Caco-2 (cell line): ENCODE data around the gene TOMT. TPM values are rescaled to one million over a fixed set of nuclear protein-coding genes. Genes with fewer than 3 reads are reported as not detected.

ENCODE experiments used
- BruUV-seq: library from RNA; stranded (reverse); fragments of 400-500 nt; replicated peaks from 2 replicates; lab custom pipeline; 2021; lab: Mats Ljungman, UMichigan
- CTCF ChIA-PET: fragments of 300-600 bp; sonication (Branson Sonifier 250); formaldehyde crosslinking; loops from one replicate; lab custom pipeline; 2022; ENCODE audit warnings: antibody characterized with exemption; lab: Charles Lee
- POLR2A ChIA-PET: fragments of 300-600 bp; sonication (Branson Sonifier 250); formaldehyde crosslinking; loops from one replicate; lab custom pipeline; 2022; ENCODE audit warnings: antibody characterized with exemption; lab: Charles Lee
- DNase-seq, 2 experiments: peaks; one replicate each; pipeline versions ENCODE4 v3.0.0 to v3.0.0-alpha.2; 2020 to 2022
- H3K27me3 ChIP-seq: replicated peaks from 2 replicates; pipeline ENCODE4 v1.6.0; 2011; ENCODE audit warnings: low read length; ENCODE audit not compliant: control insufficient read depth, insufficient read depth
- H3K36me3 ChIP-seq: 2 replicates; pipeline ENCODE4 v1.5.1; 2011; ENCODE audit warnings: low read length; ENCODE audit not compliant: control insufficient read depth, insufficient read depth
- H3K4me1 ChIP-seq: fragments of 250-450 bp; sonication (Bioruptor Pico); 2 replicates; pipeline ENCODE4 v1.5.1; 2020; ENCODE audit warnings: mild to moderate bottlenecking
- H3K4me3 ChIP-seq: 2 replicates; pipeline ENCODE4 v1.5.1; 2011; ENCODE audit warnings: low read depth, mild to moderate bottlenecking, control low read depth, low read length
- H3K9me3 ChIP-seq: fragments of 250-450 bp; sonication (Bioruptor Pico); 2 replicates; pipeline ENCODE4 v1.5.1; 2020; ENCODE audit warnings: mild to moderate bottlenecking, moderate library complexity
- H3K27ac Mint-ChIP-seq: one replicate; pipeline ENCODE4 v1.8.0; 2022; ENCODE audit warnings: mixed read lengths; ENCODE audit not compliant: unreplicated experiment
- H3K27me3 Mint-ChIP-seq: one replicate; pipeline ENCODE4 v1.8.0; 2022; ENCODE audit warnings: mixed read lengths; ENCODE audit not compliant: insufficient read depth, unreplicated experiment
- H3K36me3 Mint-ChIP-seq: one replicate; pipeline ENCODE4 v1.8.0; 2022; ENCODE audit warnings: mild to moderate bottlenecking, mixed read lengths; ENCODE audit not compliant: insufficient read depth, unreplicated experiment
- H3K4me1 Mint-ChIP-seq: one replicate; pipeline ENCODE4 v1.8.0; 2022; ENCODE audit warnings: low read depth, mixed read lengths; ENCODE audit not compliant: unreplicated experiment
- H3K4me3 Mint-ChIP-seq: one replicate; pipeline ENCODE4 v1.8.0; 2022; ENCODE audit warnings: mild to moderate bottlenecking, moderate library complexity, mixed read lengths; ENCODE audit not compliant: unreplicated experiment
- H3K9me3 Mint-ChIP-seq: one replicate; pipeline ENCODE4 v1.8.0; 2022; ENCODE audit warnings: mixed read lengths; ENCODE audit not compliant: unreplicated experiment
- intact Hi-C: fragments of 100-400 bp; cut with micrococcal nuclease; formaldehyde crosslinking; loops from one replicate; pipeline ENCODE4 v1.10.0; 2022; ENCODE audit not compliant: unreplicated experiment
- total RNA-seq: library from RNA; stranded (reverse); gene quantifications from 2 replicates; pipeline ENCODE4 v1.2.3, GENCODE V29; 2022
- TF ChIP-seq, protein P1 (sequence below), 2 experiments: fragments of 200-600 bp in 1 of 2; IDR thresholded peaks; 1 replicate in 1 of 2; 2 replicates in 1 of 2; pipeline versions ENCODE4 v1.5.1 to v1.8.0; 2011 to 2022; ENCODE audit warnings: antibody characterized with exemption in 1 of 2, control low read depth in 1 of 2, inconsistent platforms in 1 of 2, low read depth in 1 of 2, low read length in 1 of 2, mild to moderate bottlenecking in 1 of 2, moderate library complexity in 1 of 2; ENCODE audit not compliant: insufficient read depth in 1 of 2, severe bottlenecking in 1 of 2, unreplicated experiment in 1 of 2

TOMT gene
- total RNA-seq, 1 experiment from 2014 or later, result not detected

DNA sequence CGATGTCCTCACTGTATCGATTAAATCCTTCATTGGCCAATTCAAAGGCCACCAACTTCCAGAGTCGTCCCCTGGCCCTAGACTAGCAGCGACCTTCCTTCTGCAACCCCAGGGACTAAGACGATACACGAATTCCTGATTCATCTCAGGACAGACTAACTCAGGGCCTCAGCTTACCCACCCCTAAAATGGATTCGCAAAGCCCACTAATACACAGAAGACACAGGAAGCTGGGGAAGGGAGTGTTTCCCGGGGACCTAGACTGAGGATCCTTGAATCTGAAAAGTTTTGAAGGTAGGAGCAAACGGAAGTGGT lies 3.1 kb upstream of the TOMT start:
- Histone ChIP-seq H3K4me1 (peaks cover 18% of the 10 kb centered on the region), H3K27me3 (no peaks in the 10 kb centered on the region), H3K36me3 (peaks cover 9% of the 10 kb centered on the region), H3K4me3 (peak overlapping the region; percentile 93), H3K9me3 (no peaks in the 10 kb centered on the region)
- H3K4me1 Mint-ChIP-seq, result peaks cover 26% of the 10 kb centered on the region
- no peaks in the 10 kb centered on the region for H3K27me3 Mint-ChIP-seq
- no peak for DNase-seq
- H3K9me3 Mint-ChIP-seq, result no peaks in the 10 kb centered on the region
- intact Hi-C loops, result loop anchor here (2.0 kb wide), 1 partner anchor 120 kb away; no protein-coding TSS in a partner anchor
- ChIA-PET CTCF (no interaction called here), POLR2A (interaction anchor here (0.6 to 1.0 kb wide), 3 partner anchors 10 to 1033 kb away, joined by 3 to 4 read pairs (median 4); partner anchors contain the start of gene ANAPC15)
- TF ChIP-seq, protein P1, sequence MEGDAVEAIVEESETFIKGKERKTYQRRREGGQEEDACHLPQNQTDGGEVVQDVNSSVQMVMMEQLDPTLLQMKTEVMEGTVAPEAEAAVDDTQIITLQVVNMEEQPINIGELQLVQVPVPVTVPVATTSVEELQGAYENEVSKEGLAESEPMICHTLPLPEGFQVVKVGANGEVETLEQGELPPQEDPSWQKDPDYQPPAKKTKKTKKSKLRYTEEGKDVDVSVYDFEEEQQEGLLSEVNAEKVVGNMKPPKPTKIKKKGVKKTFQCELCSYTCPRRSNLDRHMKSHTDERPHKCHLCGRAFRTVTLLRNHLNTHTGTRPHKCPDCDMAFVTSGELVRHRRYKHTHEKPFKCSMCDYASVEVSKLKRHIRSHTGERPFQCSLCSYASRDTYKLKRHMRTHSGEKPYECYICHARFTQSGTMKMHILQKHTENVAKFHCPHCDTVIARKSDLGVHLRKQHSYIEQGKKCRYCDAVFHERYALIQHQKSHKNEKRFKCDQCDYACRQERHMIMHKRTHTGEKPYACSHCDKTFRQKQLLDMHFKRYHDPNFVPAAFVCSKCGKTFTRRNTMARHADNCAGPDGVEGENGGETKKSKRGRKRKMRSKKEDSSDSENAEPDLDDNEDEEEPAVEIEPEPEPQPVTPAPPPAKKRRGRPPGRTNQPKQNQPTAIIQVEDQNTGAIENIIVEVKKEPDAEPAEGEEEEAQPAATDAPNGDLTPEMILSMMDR (IDR thresholded peaks at IDR 0.05; ENCODE audit: insufficient read depth in 1 of 2, low read depth in 1 of 2, low read length in 1 of 2, severe bottlenecking in 1 of 2, unreplicated experiment in 1 of 2), result no peak
- H3K27ac Mint-ChIP-seq, result peak overlapping the region; percentile 98
- no TSS peak for BruUV-seq
- peak overlapping the region; percentile 97 for H3K4me3 Mint-ChIP-seq
- peaks cover 52% of the 10 kb centered on the region for H3K36me3 Mint-ChIP-seq

DNA sequence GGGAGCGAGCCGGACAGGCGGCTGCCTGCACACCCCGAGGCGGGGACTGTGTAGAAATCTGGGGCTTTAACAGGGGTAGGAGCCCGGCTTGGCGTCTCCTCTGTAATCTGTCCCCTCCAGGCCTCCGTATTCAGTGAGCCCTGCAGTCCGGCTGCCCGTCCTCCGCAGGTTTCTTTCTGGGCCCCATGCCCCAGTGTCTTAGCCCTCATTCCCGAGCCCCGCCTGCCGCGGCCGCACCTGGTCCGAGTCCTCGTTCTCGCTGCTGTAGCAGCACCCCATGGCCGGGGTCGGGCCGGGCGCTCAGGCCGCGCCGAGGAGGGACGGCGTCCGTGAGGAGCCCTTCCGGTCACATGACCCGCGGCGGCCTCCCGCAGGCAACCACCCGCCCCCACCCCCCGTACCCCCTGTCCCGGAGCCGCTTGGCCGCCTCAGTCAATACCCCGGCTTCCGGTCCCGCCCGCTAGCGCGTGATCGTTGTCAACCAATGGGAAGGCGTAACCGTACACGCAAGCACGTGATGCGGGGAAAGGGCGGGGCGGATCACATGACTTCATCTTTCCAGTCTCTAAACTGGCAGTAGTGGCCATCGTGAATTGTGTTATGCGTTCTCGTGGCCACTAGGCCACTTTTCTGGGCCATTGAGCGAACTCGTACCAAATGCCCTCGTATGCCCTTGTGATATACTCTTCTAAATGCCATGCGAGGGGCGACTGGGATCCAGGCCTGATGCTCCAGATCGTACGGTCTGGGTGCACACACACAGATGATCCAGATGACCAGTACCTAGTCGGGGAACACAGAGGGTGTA lies 2.6 kb upstream of the TOMT start, which contains the start of gene LAMTOR1:
TSS of gene LAMTOR1 (minus strand) at position 352 of the 808 bp plus-strand sequence. CDS start at position 279, 73 bp downstream.
- peaks cover 18% of the 10 kb centered on the region for H3K4me1 ChIP-seq
- H3K4me3 Mint-ChIP-seq, result peak within 1 kb of the TSS; percentile 97
- DNase-seq, result peak; percentile 100
- peak within 1 kb of the TSS; percentile 98 for H3K27ac Mint-ChIP-seq
- H3K9me3 ChIP-seq, result no peaks in the 10 kb centered on the region
- no peaks in the 10 kb centered on the region for H3K27me3 Mint-ChIP-seq
- CTCF ChIA-PET, result no interaction called here
- BruUV-seq, result no TSS peak
- peaks cover 26% of the 10 kb centered on the region for H3K4me1 Mint-ChIP-seq
- H3K4me3 ChIP-seq, result peak within 1 kb of the TSS; percentile 93
- peaks cover 47% of the 10 kb centered on the region for H3K36me3 Mint-ChIP-seq
- POLR2A ChIA-PET, result interaction anchor here (0.5 to 1.0 kb wide), 3 partner anchors 9 to 1032 kb away, joined by 3 to 4 read pairs (median 4); partner anchors contain the start of gene ANAPC15
- intact Hi-C loops, result loop anchor here (1.0 to 2.0 kb wide), 5 partner anchors 9 to 311 kb away; partner anchors contain the start of genes ANAPC15, LRRC51 and NUMA1
- H3K27me3 ChIP-seq, result no peaks in the 10 kb centered on the region
- TF ChIP-seq, protein P1 (IDR thresholded peaks at IDR 0.05; ENCODE audit: insufficient read depth in 1 of 2, low read depth in 1 of 2, low read length in 1 of 2, severe bottlenecking in 1 of 2, unreplicated experiment in 1 of 2), result peak; percentile 72 to 79
- no peaks in the 10 kb centered on the region for H3K9me3 Mint-ChIP-seq
- H3K36me3 ChIP-seq, result peaks cover 5% of the 10 kb centered on the region; the same call in 1 of the 2 replicates

DNA sequence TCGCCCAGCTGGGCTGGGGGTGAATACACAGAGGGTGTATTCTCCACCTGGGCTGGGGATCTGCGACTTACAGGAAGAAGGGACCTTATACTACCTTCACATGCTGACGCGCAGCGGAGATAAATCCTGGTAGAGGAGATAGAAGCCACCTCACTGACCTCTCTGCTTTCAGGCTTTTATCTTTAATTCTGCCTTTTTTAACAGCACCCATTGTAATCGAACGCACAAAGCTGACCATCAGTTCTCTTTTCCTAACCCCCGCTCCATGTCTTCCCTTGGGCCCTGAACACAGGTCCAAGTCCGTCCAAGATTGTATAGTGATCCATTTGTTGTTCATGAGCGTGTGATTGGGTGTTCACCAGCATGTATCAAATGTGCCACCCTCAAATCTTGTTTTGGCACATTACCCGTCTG lies 2.0 kb upstream of the TOMT start:
- POLR2A ChIA-PET, result interaction anchor here (0.5 to 1.0 kb wide), 2 partner anchors 9 to 119 kb away, joined by 3 read pairs; partner anchors contain the start of gene ANAPC15
- Mint-ChIP-seq H3K9me3 (no peaks in the 10 kb centered on the region), H3K27ac (peak overlapping the region; percentile 98), H3K36me3 (peaks cover 42% of the 10 kb centered on the region), H3K27me3 (no peaks in the 10 kb centered on the region), H3K4me3 (peak overlapping the region; percentile 97), H3K4me1 (peaks cover 26% of the 10 kb centered on the region)
- DNase-seq, result peak in 1 of 2 experiments; percentile 35
- peak overlapping the region; percentile 19 for H3K4me3 ChIP-seq
- intact Hi-C loops, result loop anchor here (1.0 to 2.0 kb wide), 5 partner anchors 9 to 311 kb away; partner anchors contain the start of genes ANAPC15, LRRC51 and NUMA1
- H3K36me3 ChIP-seq, result peaks cover 5% of the 10 kb centered on the region; the same call in 1 of the 2 replicates
- TSS peak; percentile 97 for BruUV-seq
- H3K9me3 ChIP-seq, result no peaks in the 10 kb centered on the region
- H3K27me3 ChIP-seq, result no peaks in the 10 kb centered on the region
- TF ChIP-seq, protein P1 (IDR thresholded peaks at IDR 0.05; ENCODE audit: insufficient read depth in 1 of 2, low read depth in 1 of 2, low read length in 1 of 2, severe bottlenecking in 1 of 2, unreplicated experiment in 1 of 2), result no peak
- H3K4me1 ChIP-seq, result peaks cover 18% of the 10 kb centered on the region
- CTCF ChIA-PET, result no interaction called here
